Measurements from ENCODE around the gene DIPK2A. TPM values are rescaled to one million over a fixed set of nuclear protein-coding genes. Genes with fewer than 3 reads are reported as not detected.

DIPK2A gene
- total RNA-seq, 1 experiment from 2014 or later = 11.0 TPM

GRCh38 chr3:143950810-143951209 is 20.8 kb upstream of the DIPK2A start:
- Histone ChIP-seq H3K4me2 (ENCODE audit: low read length) (no peak overlapping the region), H3K9ac (ENCODE audit: low read length) (no peak overlapping the region), H3K27ac (ENCODE audit: low read depth, low read length) (no peak overlapping the region), H3K9me2 (ENCODE audit: insufficient read depth) (no peaks in the 10 kb centered on the region), H3K9me3 (ENCODE audit: control insufficient read depth in 1 of 2, insufficient read depth in 1 of 2, low read depth in 1 of 2, low read length in 2 of 2) (no peaks in the 10 kb centered on the region), H3K4me3 (replicated peaks in 1 of 2; ENCODE audit: low read depth in 1 of 2, low read length in 2 of 2) (no peak overlapping the region), H3K79me2 (ENCODE audit: insufficient read depth, low read length) (no peaks in the 10 kb centered on the region), H3K4me1 (ENCODE audit: control insufficient read depth in 1 of 2, insufficient read depth in 2 of 2, low read length in 2 of 2) (no peaks in the 10 kb centered on the region), H4K20me1 (ENCODE audit: insufficient read depth) (no peaks in the 10 kb centered on the region), H2AFZ (ENCODE audit: low read depth, low read length, poor library complexity, severe bottlenecking) (no peak overlapping the region), H3K36me3 (ENCODE audit: control insufficient read depth in 1 of 2, insufficient read depth in 2 of 2, low read length in 2 of 2) (no peaks in the 10 kb centered on the region), H3K27me3 (ENCODE audit: insufficient read depth, low read length) (no peaks in the 10 kb centered on the region)
- DNase-seq (ENCODE audit: low read depth, low spot score) (no peak), ATAC-seq (no peak)
- no TSS peak for BruUV-seq (replicated peaks)
- POLR2A ChIA-PET = no interaction called here
- TF ChIP-seq FOSL1 (IDR thresholded peaks at IDR 0.05; ENCODE audit: low read depth) (no peak), SRF (IDR thresholded peaks at IDR 0.05; ENCODE audit: low read depth) (no peak), CEBPB (IDR thresholded peaks at IDR 0.05; ENCODE audit: low read depth) (no peak), CTCF (IDR thresholded peaks at IDR 0.05 in 2 of 3, conservative IDR thresholded peaks at IDR 0.05 in 1 of 3; ENCODE audit: borderline replicate concordance in 1 of 3, insufficient read depth in 1 of 3, low read depth in 2 of 3, low read length in 2 of 3) (no peak), YY1 (IDR thresholded peaks at IDR 0.05; ENCODE audit: extremely low read depth, insufficient replicate concordance, low read depth, low read length) (no peak), TCF7L2 (IDR thresholded peaks at IDR 0.05; ENCODE audit: borderline replicate concordance, extremely low read depth, insufficient read depth, insufficient read length) (no peak), ZNF274 (IDR thresholded peaks at IDR 0.05; ENCODE audit: low read depth, low read length) (no peak), SIN3A (IDR thresholded peaks at IDR 0.05; ENCODE audit: low read depth) (no peak), EZH2 (IDR thresholded peaks at IDR 0.05) (no peak), EGR1 (IDR thresholded peaks at IDR 0.05; ENCODE audit: low read depth) (no peak), POLR2A (IDR thresholded peaks at IDR 0.05; ENCODE audit: borderline replicate concordance, extremely low read depth, insufficient read depth, insufficient read length) (no peak), POLR2AphosphoS5 (IDR thresholded peaks at IDR 0.05; ENCODE audit: low read depth, low read length) (no peak), CBX3 (IDR thresholded peaks at IDR 0.05; ENCODE audit: low read depth) (no peak), ELF1 (IDR thresholded peaks at IDR 0.05; ENCODE audit: borderline replicate concordance, low read depth) (no peak)
- TF ChIP-seq, protein P1, sequence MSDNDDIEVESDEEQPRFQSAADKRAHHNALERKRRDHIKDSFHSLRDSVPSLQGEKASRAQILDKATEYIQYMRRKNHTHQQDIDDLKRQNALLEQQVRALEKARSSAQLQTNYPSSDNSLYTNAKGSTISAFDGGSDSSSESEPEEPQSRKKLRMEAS (IDR thresholded peaks at IDR 0.05) = no peak
- TF ChIP-seq, protein P2, sequence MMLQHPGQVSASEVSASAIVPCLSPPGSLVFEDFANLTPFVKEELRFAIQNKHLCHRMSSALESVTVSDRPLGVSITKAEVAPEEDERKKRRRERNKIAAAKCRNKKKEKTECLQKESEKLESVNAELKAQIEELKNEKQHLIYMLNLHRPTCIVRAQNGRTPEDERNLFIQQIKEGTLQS (IDR thresholded peaks at IDR 0.05) = no peak
- intact Hi-C loops (cut with micrococcal nuclease) = loop anchor here (2.0 to 5.0 kb wide), 2 partner anchors 54 to 176 kb away; no protein-coding TSS in a partner anchor
- RAD21 ChIA-PET (ENCODE audit: low non-redundant PET in 1 of 2, low total read pairs in 2 of 2, uncharacterized antibody in 2 of 2, unreplicated experiment in 2 of 2) = no interaction called here
- CTCF ChIA-PET = no interaction called here

Data from HCT116 (cell line).